HG03439 (cell line): ENCODE measurements around the gene LATS2.
"Not testable (repeated sequence)": the region's sequence is repeated elsewhere in the genome, so short reads cannot be mapped to it uniquely, and the experiment has no call there.

Source experiments
- ATAC-seq: cut with Tn5 transposase; IDR thresholded peaks from one replicate; pipeline ENCODE4 v1.9.1; 2021; ENCODE audit warnings: mild to moderate bottlenecking, moderate library complexity; ENCODE audit not compliant: unreplicated experiment

LATS2 gene

DNA sequence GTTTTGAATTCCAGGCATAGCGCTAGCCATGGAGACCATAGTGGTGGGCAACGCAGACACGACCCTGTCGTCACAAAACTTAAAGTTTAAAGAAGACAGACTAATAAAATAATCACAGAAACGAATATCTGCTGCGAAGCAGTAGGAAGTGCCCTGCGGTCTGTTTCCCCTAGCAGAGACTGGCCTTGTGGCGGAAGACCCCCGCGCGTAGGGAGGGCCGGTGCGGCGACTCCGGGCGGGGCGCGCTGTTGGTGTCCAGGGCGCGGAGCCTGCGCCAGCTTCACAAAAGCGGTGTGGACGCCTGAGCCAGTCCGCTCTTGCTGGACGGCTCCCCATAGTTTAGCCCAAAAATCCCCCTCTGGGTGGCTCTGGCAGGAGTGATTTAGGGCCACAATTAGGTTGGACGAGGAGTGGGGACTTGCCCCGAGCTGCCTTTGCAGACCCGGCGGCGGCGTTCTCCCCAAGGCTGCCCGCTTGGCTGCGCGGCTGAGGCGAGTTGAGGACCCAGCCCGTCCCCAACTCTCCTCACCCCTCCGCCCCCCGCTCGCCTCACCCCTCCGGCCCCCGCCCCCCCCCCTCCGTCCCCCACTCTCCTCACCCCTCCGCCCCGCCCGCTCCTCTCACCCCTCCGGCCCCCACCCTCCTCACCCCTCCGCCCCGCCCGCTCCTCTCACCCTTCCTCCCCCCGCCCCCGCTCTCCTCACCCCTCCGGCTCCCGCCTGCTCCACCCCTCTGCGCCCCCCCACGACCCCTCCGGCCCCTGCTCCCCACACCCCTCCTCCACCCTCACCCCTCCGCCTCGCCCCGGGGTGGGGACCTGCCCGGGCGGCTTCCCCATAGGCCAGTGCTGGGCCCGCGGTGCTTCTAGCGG, 14.2 kb upstream of the LATS2 start:
- no peak for ATAC-seq

DNA sequence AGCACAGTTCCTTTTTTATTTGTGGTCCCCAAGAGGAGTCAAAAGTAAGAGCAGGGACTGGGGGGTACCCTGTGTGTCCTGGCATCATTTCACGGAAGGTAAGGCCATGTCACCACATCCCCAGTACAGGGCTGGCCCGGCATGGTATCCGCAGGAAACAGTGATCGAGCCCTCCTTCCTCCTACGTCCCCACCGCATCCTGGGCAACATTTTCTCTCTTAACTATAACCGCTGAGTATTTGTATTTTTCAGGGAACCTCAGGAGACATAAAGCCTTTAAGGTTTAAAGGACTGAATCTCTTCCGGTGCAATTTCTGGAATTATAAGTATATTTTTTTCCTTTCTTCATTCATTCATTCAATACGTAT, 13.6 kb upstream of the LATS2 start:
- no peak for ATAC-seq

DNA sequence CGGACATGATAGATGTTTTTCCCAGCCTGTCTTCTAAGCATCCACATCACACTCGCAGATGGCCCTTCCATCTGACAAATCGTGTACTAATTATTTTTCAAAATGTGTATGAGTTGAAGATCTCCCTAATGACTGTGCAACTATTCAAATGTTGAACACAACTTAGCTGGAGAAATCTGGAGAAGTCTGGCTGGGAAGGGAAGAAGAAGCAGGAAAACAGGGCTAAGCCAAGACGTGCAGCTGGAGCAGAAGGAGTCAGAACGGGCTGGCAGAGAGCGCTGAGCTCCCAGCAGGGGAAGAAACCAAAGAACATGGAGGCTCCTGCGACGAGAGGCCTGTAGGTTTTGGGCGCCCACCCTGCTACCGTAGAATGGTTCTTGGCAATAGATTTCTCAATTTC, 13.2 kb upstream of the LATS2 start:
- ATAC-seq: no peak

DNA sequence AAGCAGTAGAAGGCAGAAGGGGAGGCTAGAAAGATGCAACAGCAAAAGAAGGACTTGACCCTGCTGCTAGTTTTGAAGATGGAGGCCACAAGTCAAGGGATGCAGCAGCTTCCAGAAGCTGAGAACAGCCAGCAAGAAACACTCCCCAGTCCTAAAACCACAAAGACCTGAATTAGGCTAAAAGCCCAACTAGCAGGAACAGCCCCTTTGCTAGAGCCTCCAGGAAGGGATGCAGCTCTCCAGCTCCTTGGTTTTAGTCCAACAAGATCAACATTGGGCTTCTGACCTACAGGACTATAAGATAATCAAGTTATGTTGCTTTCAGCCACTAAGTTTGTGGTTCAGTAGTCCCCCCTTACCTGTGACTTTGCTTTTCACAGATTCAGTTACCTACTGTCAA, 10.5 kb upstream of the LATS2 start:
- no peak for ATAC-seq

DNA sequence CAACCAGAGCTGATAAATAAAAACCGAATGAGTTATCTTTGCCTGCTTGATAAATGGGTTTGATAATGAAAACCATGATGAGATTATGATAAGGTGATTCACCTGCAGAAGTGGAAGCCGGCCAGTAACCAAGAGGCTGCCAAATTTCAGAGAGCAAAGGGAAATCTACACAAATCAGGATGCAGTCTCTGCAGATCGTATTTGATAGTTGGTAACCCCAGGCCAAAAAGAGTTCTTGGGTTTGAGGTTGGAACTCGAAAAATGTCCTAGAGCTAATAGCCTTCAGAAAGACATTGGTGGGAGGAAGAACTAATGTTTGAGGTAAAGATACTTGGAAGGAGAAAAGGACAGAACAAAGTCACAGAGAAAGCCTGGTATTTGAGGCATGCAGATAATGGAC, 9.6 kb upstream of the LATS2 start:
- no peak for ATAC-seq

DNA sequence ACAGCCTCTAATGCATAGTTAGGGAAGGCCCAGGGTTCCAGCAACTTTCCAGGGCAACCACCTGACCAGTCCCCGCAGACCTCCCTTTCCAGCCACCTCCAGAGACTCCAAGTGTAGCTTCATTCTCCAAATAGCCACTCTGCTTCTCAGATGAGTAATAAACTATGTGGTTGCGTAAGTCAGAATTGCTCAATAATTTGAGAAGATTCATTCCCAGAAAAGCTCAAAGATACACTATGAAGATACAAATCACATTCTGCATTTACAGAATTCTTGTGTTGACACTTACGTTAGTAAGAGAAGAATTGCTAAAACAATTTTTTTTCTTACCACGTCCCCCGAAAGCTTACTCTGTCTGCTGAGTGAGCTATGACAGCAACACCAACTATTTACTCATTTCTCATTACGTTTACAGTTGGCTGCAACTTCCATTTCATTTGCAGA, 8.2 kb upstream of the LATS2 start:
- ATAC-seq: no peak

DNA sequence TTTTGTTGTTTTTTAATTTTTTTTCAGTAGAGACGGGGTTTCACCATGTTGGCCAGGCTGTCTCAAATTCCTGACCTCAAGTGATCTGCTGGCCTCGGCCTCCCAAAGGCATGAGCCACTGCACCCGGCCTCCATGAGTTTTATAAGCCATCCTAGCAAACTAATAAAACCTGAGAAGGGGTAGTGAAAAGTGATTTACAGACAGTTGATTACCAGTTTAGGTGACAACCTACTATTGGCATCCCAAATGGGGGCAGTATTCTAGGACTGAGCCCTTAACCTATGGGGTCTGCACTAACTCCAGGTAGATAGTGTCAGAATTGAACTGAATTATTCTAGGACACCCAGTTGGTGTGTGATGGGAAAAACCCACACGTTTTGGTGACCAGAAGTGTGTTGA, 6.5 kb upstream of the LATS2 start:
- no peak for ATAC-seq

DNA sequence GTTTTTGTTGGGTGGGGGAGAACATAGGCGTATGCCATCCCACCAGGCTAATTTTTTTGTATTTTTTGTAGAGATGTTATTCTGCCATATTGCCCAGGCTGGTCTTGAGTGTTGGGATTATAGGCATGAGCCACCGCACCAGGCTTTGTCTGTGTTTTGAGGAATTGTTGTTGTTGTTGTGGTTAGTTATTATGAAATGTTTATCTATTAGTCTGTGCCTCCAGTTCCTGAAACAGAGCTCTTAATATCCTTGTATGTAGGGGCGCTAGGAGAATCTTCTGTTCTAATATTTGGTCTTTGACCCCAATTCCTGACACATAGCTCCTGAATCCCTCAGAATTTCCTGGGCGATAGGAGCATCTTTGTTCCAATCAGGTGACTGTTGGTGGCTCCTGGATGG, 5.6 kb upstream of the LATS2 start:
- no peak for ATAC-seq

DNA sequence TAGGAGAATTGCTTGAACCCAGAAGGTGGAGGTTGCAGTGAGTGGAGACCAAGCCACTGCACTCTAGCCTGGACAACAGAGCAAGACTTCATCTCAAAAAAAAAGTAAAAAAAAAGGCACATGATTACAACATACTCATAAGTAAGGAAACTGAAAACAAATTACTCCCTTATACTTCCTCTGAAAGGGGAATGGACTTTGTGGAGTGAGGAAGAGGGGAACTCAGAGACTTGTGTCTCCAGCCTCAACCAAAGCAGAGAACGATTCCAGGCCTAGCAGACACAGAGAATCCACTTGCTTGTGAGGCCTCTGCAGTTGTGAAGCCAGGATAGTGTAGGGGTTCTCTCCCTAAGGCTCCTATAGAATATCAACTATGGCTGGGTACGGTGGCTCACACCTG, 4.3 kb upstream of the LATS2 start:
- no peak for ATAC-seq

DNA sequence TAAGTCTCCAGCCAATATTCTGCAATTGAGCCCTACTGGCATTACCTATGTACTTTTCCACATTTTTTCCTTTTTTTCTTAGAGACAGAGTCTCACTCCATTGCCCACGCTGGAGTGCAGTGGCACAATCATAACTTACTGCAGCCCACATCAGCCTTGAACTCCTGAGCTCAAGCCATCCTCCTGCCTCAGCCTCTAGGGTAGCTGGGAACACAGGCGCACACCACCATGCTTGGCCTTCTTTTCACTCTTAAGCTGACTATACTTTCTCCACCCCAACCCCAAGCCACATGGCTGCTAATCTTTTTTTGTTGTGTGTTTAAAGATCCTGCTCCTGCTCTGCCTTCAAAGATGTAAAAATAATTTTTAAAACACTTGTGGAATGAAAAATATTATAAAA, 1.6 kb upstream of the LATS2 start:
- no peak for ATAC-seq

DNA sequence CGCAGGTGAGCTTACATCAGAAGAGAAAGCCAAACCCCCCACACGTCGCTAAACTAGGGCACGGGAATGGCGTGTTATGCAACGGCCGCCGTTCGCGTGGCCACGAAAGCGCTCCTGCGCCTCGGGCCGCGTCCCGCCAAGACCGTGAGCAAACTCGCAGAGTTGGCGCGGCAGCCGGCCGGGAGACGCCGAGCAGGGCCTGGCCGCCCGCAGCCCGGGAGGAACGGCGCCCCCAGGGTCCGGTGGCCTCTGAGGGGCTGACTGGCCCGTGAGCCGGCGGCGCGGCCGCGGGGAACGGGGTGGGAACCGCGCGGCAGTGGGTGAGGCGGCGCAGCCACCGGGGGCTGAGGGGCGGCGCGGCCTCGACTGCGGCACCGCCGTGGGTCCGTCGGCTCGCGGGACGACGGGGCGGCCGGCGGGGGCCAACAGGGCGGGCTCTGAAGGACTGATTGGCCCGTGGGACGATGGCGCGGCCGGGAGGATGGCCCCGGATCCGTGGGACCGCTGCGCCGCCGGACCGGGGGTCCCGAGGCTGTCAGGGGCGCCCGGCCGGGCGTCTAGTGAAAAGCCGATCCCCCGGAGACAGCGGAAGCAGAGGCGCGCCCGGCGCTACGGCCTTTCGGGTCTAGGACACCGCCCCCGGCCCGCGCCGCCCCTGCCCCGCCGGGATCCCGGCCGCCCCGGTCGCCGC, 903 bp downstream of the LATS2 start:
- ATAC-seq: no peak

DNA sequence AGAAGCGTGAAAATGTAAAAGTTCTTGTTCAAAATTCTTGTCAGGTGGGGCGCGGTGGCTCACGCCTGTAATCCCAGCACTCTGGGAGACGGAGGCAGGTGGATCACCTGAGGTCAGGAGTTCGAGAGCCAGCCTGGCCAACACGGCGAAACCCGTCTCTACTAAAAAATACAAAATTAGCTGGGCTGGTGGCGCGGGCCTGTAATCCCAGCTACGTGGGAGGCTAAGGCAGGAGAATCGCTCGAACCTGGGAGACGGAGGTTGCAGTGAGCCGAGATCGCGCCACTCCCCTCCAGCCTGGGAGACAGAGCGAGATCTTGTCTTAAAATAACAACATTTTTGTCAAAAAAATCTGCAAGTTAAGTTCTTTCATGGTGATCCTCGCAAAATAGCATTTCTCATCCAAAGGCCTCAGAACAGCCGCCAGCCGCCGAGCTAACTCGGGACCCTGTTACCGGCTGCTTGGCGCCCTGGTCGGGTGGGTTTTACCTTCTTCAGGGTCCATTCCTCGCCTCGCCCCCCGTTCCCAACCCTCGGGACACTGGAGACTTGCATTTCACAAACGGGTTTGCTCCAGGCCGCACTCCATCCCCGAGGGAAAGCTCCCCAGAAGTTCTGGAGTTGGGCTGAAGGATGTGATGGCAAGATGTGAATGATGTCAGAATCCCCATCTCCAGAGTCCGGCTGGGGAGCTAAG, 1.6 kb downstream of the LATS2 start:
- no peak for ATAC-seq

DNA sequence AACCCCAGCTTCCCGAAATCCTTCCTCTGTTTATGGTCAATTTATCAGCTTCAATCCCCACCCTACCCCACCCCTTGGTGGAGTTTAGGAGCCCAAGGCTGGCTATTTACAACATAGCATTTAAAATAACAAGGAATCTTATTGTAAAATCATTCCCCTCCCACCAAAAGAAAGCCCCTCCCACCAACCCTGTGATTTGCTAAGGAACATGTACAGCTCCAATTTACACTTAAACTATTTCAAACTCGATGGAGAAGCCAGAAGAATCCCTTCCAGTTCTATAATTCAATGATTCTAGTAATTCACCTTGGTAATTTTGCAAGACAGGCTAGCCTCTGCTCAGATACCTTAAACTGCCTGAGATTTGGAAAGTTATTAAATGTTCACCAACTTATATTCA, 3.0 kb downstream of the LATS2 start:
- no peak for ATAC-seq

DNA sequence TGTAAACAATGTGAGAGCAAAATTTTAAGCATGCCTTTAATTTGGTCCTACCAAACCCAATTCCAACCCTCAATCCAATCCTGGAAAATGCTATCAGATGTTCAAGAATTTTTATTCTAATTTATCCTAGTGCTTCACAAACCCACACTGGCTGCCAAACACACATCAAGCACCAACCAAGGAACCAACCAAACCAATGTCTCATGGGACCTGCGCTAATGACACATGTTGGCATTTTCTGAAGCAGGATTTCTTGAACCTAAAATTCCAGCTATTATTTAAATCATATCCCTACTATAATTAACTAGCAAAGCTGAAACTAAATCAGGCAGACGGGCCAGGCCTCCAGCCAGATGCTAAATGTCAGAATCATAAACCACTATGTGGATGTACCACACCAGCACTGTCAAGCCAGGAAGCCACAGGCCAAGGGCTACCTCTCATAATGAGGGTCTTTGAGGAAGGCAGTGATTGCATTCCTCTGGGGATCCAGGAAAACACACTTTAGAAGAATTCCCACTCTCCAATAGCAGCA, 5.8 kb downstream of the LATS2 start:
- no peak for ATAC-seq

DNA sequence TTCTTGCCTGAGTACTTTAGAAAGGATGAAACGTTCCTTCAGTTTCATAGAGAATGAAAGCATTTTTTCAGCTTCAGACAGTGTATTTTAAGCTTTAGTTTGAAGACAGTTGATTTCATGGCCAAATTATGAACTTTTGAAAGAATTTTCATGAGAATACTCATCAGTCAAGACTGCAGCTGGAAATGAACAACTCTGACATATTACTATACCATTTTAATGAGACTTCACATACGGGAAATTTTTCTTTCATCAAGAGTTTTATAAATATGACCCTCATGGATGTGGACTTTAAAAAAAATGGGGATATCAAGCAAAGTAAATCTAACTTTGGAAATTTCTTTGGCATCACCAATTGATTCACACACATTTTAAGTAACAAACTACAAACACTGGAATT, 6.4 kb downstream of the LATS2 start:
- ATAC-seq: no peak

DNA sequence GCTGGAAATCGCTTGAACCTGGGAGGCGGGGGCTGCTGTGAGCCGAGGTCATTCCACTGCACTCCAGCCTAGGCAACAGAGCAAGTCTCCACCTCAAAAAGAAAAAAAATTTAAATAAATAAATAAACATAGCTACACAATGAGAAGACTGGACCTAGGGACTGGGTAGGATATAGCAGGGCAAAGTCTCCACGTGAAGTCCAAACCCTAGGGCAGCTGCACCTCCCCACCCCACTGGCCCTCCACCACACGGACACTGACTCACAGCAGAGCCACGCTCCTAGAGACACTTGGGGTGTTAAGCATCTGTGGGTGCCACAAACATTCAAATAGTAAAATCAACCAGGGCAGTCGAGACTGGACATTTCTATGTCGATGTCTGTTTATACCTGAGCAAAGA, 7.1 kb downstream of the LATS2 start:
- no peak for ATAC-seq

DNA sequence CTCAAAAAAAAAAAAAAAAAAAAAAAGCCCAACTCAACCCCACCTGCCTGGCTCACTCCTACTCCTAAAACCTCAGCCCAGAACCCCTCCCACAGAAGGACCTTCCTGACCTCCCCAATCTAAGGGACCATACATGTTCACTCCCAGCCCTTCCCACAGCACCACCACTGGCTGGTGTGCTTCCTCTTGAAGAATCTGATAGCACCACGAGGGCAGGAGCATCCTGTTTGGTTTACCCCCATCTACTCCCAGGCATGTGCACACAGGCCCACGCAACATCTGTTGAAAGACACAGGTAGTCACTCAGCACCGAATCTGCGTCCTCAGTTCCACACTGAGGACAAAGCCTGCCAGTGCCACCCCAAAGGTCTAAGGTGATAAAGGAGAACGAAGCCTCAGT, 8.2 kb downstream of the LATS2 start:
- ATAC-seq: no peak

DNA sequence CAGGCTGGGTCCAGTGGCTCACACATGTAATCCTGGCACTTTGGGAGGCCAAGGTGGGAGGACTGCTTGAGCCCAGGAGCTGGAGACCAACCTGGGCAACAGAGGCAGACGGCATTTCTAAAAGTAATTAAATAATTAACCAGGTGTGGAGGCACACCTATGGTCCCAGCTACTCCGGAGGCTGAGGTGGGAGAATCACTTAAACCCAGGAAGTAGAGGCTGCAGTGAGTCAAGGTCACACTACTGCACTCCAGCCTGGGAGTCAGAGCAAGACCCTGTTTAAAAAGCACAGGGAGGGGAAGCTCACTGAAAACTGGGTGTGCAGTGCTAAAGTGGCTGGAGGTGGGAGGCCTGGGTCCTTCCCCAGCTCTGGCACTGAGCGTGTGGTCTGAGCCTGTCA, 9.7 kb downstream of the LATS2 start:
- ATAC-seq: no peak

DNA sequence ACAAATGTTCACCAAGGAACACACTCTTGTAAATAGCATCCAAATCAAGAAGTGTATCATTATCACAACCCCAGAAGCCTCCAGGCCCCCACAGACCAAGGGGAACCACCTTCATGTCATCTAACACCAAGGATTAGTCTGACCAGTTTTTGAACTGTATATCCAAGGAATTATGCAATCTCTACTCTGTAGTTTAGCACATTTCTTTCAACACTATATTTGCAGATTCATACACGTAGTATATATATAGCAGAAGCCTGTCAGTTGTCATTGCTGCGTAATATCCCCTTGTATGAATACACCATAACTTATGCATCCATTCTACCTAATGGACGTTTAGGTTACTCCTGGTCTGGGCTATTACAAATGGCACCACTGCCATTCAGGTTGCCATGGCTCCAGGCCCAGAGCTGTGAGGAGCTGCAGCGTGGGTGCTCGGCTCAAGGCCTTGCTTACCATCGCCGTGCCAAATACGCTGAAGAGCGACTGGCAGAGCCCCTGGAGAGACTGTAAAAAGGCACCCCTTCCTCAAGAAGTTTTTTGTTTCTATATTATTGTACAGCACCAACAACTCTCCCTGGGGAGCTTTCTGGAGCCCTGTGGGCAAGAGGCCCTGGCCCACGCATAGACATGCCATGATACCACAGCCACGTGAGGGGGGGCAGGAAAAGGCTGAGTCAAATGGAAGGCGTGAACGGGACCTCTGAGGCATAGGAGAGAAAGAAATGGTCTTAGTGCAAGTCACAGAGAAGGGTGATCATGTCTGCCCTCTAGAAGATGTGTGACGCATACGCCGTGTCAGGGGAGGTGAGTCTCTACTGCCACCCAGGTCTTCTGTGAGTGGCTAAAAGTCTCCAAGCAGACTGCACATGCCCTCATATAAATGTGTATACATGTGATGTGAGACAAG, 10.8 kb downstream of the LATS2 start:
- ATAC-seq: no peak

DNA sequence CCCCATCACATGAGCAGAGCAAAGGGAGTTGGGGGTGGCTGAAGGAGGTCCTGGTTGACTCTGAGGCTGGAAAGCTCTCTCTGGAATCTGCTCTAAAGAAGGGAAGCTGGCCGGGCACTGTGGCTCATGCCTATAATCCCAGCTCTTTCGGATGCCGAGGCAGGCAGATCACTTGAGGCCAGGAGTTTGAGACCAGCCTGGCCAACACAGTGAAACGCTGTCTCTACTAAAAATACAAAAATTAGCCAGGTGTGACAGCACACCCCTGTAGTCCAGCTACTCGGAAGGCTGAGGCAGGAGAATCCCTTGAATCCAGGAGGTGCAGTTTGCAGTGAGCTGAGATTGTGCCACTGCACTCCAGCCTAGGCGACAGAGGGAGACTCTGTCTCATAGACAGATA, 11.7 kb downstream of the LATS2 start:
- ATAC-seq: not testable (repeated sequence)
